ENCODE results near the gene FBXL17.

The FBXL17 gene

GRCh38 chr5:108094800-108095199 lies 287.1 kb downstream of the FBXL17 start:
- DNase-seq (ENCODE audit: low read depth in 3 of 3), result no peak

- no peak for DNase-seq (ENCODE audit: low read depth in 3 of 3)
Measured at GRCh38 chr5:108093186-108093585, 288.7 kb downstream of the FBXL17 start.

- no peak for DNase-seq (ENCODE audit: low read depth in 3 of 3)
Measured at GRCh38 chr5:108090946-108091345, 291.0 kb downstream of the FBXL17 start.

GRCh38 chr5:108084105-108084504 lies 297.8 kb downstream of the FBXL17 start:
- no peak for DNase-seq (ENCODE audit: low read depth in 3 of 3)

- DNase-seq (ENCODE audit: low read depth in 3 of 3), result no peak
Measured at GRCh38 chr5:108083232-108083631, 298.7 kb downstream of the FBXL17 start.

- no peak for DNase-seq (ENCODE audit: low read depth in 3 of 3)
Measured at GRCh38 chr5:108081707-108082106, 300.2 kb downstream of the FBXL17 start.

GRCh38 chr5:108079753-108080152 lies 302.1 kb downstream of the FBXL17 start:
- no peak for DNase-seq (ENCODE audit: low read depth in 3 of 3)

GRCh38 chr5:108078882-108079281 lies 303.0 kb downstream of the FBXL17 start:
- no peak for DNase-seq (ENCODE audit: low read depth in 3 of 3)

- DNase-seq (ENCODE audit: low read depth in 3 of 3), result no peak
Measured at GRCh38 chr5:108078345-108078744, 303.6 kb downstream of the FBXL17 start.

- DNase-seq (ENCODE audit: low read depth in 3 of 3), result no peak
Measured at GRCh38 chr5:108074626-108075025, 307.3 kb downstream of the FBXL17 start.

- DNase-seq (ENCODE audit: low read depth in 3 of 3), result no peak
Measured at GRCh38 chr5:108064302-108064701, 317.6 kb downstream of the FBXL17 start.

- DNase-seq (ENCODE audit: low read depth in 3 of 3), result no peak
Measured at GRCh38 chr5:108061941-108062340, 320.0 kb downstream of the FBXL17 start.

- DNase-seq (ENCODE audit: low read depth in 3 of 3), result no peak
Measured at GRCh38 chr5:108060340-108060739, 321.6 kb downstream of the FBXL17 start.

GRCh38 chr5:108059334-108059733 lies 322.6 kb downstream of the FBXL17 start:
- no peak for DNase-seq (ENCODE audit: low read depth in 3 of 3)

- no peak for DNase-seq (ENCODE audit: low read depth in 3 of 3)
Measured at GRCh38 chr5:108054349-108054748, 327.5 kb downstream of the FBXL17 start.

GRCh38 chr5:108046955-108047670 lies 334.8 kb downstream of the FBXL17 start:
- DNase-seq (ENCODE audit: low read depth in 3 of 3), result no peak

GRCh38 chr5:108036482-108036881 lies 345.4 kb downstream of the FBXL17 start:
- DNase-seq (ENCODE audit: low read depth in 3 of 3), result no peak

GRCh38 chr5:108028883-108029282 lies 353.0 kb downstream of the FBXL17 start:
- DNase-seq (ENCODE audit: low read depth in 3 of 3), result no peak

GRCh38 chr5:108028412-108028811 lies 353.5 kb downstream of the FBXL17 start:
- no peak for DNase-seq (ENCODE audit: low read depth in 3 of 3)

GRCh38 chr5:108025957-108026356 lies 355.9 kb downstream of the FBXL17 start:
- DNase-seq (ENCODE audit: low read depth in 3 of 3), result no peak

- no peak for DNase-seq (ENCODE audit: low read depth in 3 of 3)
Measured at GRCh38 chr5:108024986-108025385, 356.9 kb downstream of the FBXL17 start.

- no peak for DNase-seq (ENCODE audit: low read depth in 3 of 3)
Measured at GRCh38 chr5:108016101-108016500, 365.8 kb downstream of the FBXL17 start.

- no peak for DNase-seq (ENCODE audit: low read depth in 3 of 3)
Measured at GRCh38 chr5:108006791-108007190, 375.1 kb downstream of the FBXL17 start.

GRCh38 chr5:108003178-108003577 lies 378.7 kb downstream of the FBXL17 start:
- DNase-seq (ENCODE audit: low read depth in 3 of 3), result no peak

All from stimulated activated CD4-positive, alpha-beta T cell treated with anti-CD3 and anti-CD28 coated beads, TNF-alpha, amount 100 ng/mL, for 4 hours (primary cell).